ENCODE measurements around the gene ZDHHC4. TPM values are rescaled to one million over a fixed set of nuclear protein-coding genes. Genes with fewer than 3 reads are reported as not detected.

Gene ZDHHC4
- total RNA-seq, 1 donor from 2014 or later, result 44.0 TPM

DNA sequence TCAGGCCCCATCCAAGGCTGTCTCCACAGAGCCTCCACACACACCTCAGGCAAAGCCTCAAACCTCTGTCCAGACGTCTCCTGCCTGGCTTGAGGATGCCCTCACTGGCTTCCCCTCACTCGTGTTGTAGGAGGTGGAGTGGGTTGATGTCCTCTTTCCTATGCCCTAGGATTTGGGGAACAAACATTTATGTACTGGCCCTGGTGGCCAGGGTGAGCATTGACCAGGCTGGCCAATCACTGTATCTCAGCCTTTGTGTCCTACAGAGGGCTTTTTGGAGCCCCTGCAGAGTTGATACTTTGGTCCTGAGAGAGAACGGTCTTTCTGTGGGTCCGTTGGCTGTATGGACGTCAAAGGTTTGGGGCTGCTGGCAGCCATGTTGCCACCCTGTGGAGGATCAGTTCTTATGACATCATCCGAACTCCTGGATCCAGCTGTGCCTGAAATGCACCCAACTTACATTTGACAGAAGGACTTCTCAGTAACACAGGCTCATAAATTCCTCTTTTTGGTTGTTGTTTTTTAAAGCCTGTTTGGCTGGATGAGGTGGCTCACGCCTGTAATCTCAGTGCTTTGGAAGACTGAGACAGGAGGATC, 23.7 kb upstream of the ZDHHC4 start:
- DNase-seq (ENCODE audit: low spot score), result no peak
- H3K27me3 Mint-ChIP-seq (ENCODE audit: unreplicated experiment), result peaks cover 8% of the 10 kb centered on the region
- TF ChIP-seq CTCF (IDR thresholded peaks at IDR 0.05; ENCODE audit: unreplicated experiment), result peak; percentile 46
- H3K9me3 Mint-ChIP-seq (ENCODE audit: unreplicated experiment), result no peaks in the 10 kb centered on the region
- H3K4me1 Mint-ChIP-seq (ENCODE audit: unreplicated experiment), result no peaks in the 10 kb centered on the region
- H3K36me3 Mint-ChIP-seq (ENCODE audit: low read depth, unreplicated experiment), result no peaks in the 10 kb centered on the region
- H3K4me3 Mint-ChIP-seq (ENCODE audit: unreplicated experiment), result no peak overlapping the region
- no peak overlapping the region for H3K27ac Mint-ChIP-seq (ENCODE audit: unreplicated experiment)

- Mint-ChIP-seq H3K4me3 (ENCODE audit: unreplicated experiment) (no peak overlapping the region), H3K27ac (ENCODE audit: unreplicated experiment) (no peak overlapping the region), H3K36me3 (ENCODE audit: low read depth, unreplicated experiment) (no peaks in the 10 kb centered on the region), H3K27me3 (ENCODE audit: unreplicated experiment) (peaks cover 7% of the 10 kb centered on the region), H3K9me3 (ENCODE audit: unreplicated experiment) (no peaks in the 10 kb centered on the region), H3K4me1 (ENCODE audit: unreplicated experiment) (no peaks in the 10 kb centered on the region)
- DNase-seq (ENCODE audit: low spot score), result no peak
- no peak for TF ChIP-seq CTCF (IDR thresholded peaks at IDR 0.05; ENCODE audit: unreplicated experiment)
Measured at GRCh38 chr7:6554848-6555247, 22.4 kb upstream of the ZDHHC4 start.

DNA sequence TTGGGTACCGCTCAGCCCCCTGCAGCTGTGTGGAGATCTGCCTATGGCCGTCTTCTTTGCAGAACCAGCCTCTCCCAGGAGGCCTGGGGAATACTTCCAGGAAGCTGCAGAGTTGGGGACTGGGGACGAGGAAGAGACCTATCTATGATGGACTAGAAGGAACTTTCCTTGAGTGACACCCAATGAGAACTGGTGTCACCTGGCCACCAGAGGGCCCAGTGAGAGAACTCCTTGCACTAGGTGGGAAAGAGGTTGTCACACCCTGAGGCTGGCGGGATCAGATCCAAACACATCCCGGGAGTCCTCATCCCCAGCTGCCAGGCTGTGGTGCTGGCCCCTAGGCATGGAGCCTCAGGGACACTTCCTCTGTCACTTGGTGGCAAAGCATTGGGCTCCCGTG, 21.1 kb upstream of the ZDHHC4 start:
- no peaks in the 10 kb centered on the region for H3K4me1 Mint-ChIP-seq (ENCODE audit: unreplicated experiment)
- DNase-seq (ENCODE audit: low spot score), result no peak
- peaks cover 9% of the 10 kb centered on the region for H3K27me3 Mint-ChIP-seq (ENCODE audit: unreplicated experiment)
- no peak overlapping the region for H3K27ac Mint-ChIP-seq (ENCODE audit: unreplicated experiment)
- no peak overlapping the region for H3K4me3 Mint-ChIP-seq (ENCODE audit: unreplicated experiment)
- H3K36me3 Mint-ChIP-seq (ENCODE audit: low read depth, unreplicated experiment), result no peaks in the 10 kb centered on the region
- H3K9me3 Mint-ChIP-seq (ENCODE audit: unreplicated experiment), result no peaks in the 10 kb centered on the region
- peak; percentile 15 for TF ChIP-seq CTCF (IDR thresholded peaks at IDR 0.05; ENCODE audit: unreplicated experiment)

GRCh38 chr7:6558837-6559236, 18.4 kb upstream of the ZDHHC4 start:
- Mint-ChIP-seq H3K27ac (ENCODE audit: unreplicated experiment) (no peak overlapping the region), H3K9me3 (ENCODE audit: unreplicated experiment) (no peaks in the 10 kb centered on the region)
- DNase-seq (ENCODE audit: low spot score), result peak; percentile 45

More at GRCh38 chr7:6558837-6559236, 18.4 kb upstream of the ZDHHC4 start:
- Mint-ChIP-seq H3K4me3 (ENCODE audit: unreplicated experiment) (no peak overlapping the region), H3K36me3 (ENCODE audit: low read depth, unreplicated experiment) (no peaks in the 10 kb centered on the region), H3K4me1 (ENCODE audit: unreplicated experiment) (no peaks in the 10 kb centered on the region), H3K27me3 (ENCODE audit: unreplicated experiment) (peaks cover 8% of the 10 kb centered on the region)
- peak; percentile 29 for TF ChIP-seq CTCF (IDR thresholded peaks at IDR 0.05; ENCODE audit: unreplicated experiment)
